ENCODE results near the gene IRF8.

DNA sequence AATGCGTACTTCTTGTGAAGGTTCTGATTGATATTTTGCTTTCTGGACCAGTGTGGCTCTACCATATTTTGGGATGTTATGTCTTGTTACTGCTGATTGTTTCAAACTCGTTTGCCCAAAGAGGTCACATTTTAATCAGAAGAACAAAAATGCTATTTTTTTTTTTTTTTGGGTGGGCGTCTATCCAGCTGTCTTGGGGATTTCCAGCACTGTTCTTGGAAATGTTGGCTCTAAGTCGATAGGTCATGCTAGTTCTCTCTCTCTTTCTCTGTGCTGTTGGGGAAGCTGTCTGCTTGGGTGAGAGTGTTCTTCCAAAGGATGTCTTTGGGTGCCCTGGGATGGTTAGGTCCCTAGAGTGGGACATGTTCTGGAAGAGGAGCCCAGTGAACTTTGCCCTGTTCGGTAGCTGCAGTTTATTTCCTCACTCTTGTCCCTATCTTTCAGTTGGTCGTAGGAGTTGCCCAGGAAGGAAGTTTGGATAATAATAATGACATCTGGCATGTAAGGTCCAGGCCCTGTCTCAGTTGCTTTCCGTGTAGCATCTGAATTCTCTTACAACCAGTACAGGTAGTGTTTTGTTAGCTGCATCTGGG is 2.9 kb downstream of the IRF8 start:
- TF ChIP-seq CTCF (IDR thresholded peaks at IDR 0.05), result no peak
- no peak for TF ChIP-seq POLR2A (IDR thresholded peaks at IDR 0.05)
